Measurements from ENCODE around the gene PNPLA7.

Gene PNPLA7

GRCh38 chr9:137422604-137423513 lies 127.3 kb downstream of the PNPLA7 start, which contains the start of the genes EXD3 and NOXA1 (continued):
- no peak for TF ChIP-seq ZNF214 (tag by site-specific recombination; IDR thresholded peaks at IDR 0.05; ENCODE audit: borderline replicate concordance)
- no peak for TF ChIP-seq ZSCAN5A (tag by site-specific recombination; IDR thresholded peaks at IDR 0.05)
- TF ChIP-seq ZNF624 (tag by site-specific recombination; IDR thresholded peaks at IDR 0.05), result no peak
- peak; percentile 77 for TF ChIP-seq ZNF692 (tag by site-specific recombination; IDR thresholded peaks at IDR 0.05)
- no peak for TF ChIP-seq ZNF530 (tag by site-specific recombination; IDR thresholded peaks at IDR 0.05; ENCODE audit: low read depth)
- no peak for TF ChIP-seq ZNF16 (tag by site-specific recombination; IDR thresholded peaks at IDR 0.05; ENCODE audit: low read depth)
- peak; percentile 41; the same call in 1 of the 2 replicates for TF ChIP-seq PRDM10 (tag by site-specific recombination; IDR thresholded peaks at IDR 0.05)
- no peak for TF ChIP-seq OVOL3 (tag by site-specific recombination; IDR thresholded peaks at IDR 0.05)
- no peak for TF ChIP-seq ZNF266 (tag by site-specific recombination; IDR thresholded peaks at IDR 0.05; ENCODE audit: low read depth)
- TF ChIP-seq KLF10 (tag by site-specific recombination; IDR thresholded peaks at IDR 0.05), result peak; percentile 86
- TF ChIP-seq ZNF341 (tag by site-specific recombination; IDR thresholded peaks at IDR 0.05; ENCODE audit: low read depth), result no peak
- TF ChIP-seq SETDB1 (IDR thresholded peaks at IDR 0.05; ENCODE audit: insufficient read length, low read length), result no peak
- peak; percentile 48 for TF ChIP-seq ZIC2 (tag by site-specific recombination; IDR thresholded peaks at IDR 0.05)
- 0 out of 2 replicates have a peak, but pooled peaks have one; percentile 26 for TF ChIP-seq ZNF148 (tag by site-specific recombination; IDR thresholded peaks at IDR 0.05; ENCODE audit: borderline replicate concordance)
- peak; percentile 84 for TF ChIP-seq EGR2 (tag by site-specific recombination; IDR thresholded peaks at IDR 0.05; ENCODE audit: low read depth)
- TF ChIP-seq ZNF639 (tag by site-specific recombination; IDR thresholded peaks at IDR 0.05), result no peak
- no peak for TF ChIP-seq PRDM6 (tag by site-specific recombination; IDR thresholded peaks at IDR 0.05)
- TF ChIP-seq ZNF670 (tag by site-specific recombination; IDR thresholded peaks at IDR 0.05; ENCODE audit: low read depth), result no peak
- peak; percentile 78 for TF ChIP-seq SP2 (tag by site-specific recombination; IDR thresholded peaks at IDR 0.05)
- TF ChIP-seq ZNF664 (tag by site-specific recombination; IDR thresholded peaks at IDR 0.05), result no peak
- no peak for TF ChIP-seq GLI4 (tag by site-specific recombination; IDR thresholded peaks at IDR 0.05)
- peak; percentile 47; the same call in 1 of the 2 replicates for TF ChIP-seq ZNF513 (tag by site-specific recombination; IDR thresholded peaks at IDR 0.05)
- TF ChIP-seq ZNF221 (tag by site-specific recombination; IDR thresholded peaks at IDR 0.05; ENCODE audit: borderline replicate concordance), result no peak
- TF ChIP-seq ZNF146 (tag by site-specific recombination; IDR thresholded peaks at IDR 0.05), result peak; percentile 69; the same call in 1 of the 2 replicates
- TF ChIP-seq BCL11B (tag by site-specific recombination; IDR thresholded peaks at IDR 0.05; ENCODE audit: low read depth), result no peak

Measured in HEK293 (cell line).